NCI-H524 (cell line): ENCODE measurements around the gene MUC4.
A peak's percentile ranks its signal among the peaks of the same experiment; 100 is the strongest.
"Not testable (repeated sequence)": the region's sequence is repeated elsewhere in the genome, so short reads cannot be mapped to it uniquely, and the experiment has no call there.

ENCODE experiments used
- DNase-seq, 2 experiments: peaks; one replicate each; lab custom pipeline; 2025; lab: John Stamatoyannopoulos, UW

The MUC4 gene

GRCh38 chr3:195788711-195789581 lies 22.8 kb downstream of the MUC4 start:
- no peak for DNase-seq

DNA sequence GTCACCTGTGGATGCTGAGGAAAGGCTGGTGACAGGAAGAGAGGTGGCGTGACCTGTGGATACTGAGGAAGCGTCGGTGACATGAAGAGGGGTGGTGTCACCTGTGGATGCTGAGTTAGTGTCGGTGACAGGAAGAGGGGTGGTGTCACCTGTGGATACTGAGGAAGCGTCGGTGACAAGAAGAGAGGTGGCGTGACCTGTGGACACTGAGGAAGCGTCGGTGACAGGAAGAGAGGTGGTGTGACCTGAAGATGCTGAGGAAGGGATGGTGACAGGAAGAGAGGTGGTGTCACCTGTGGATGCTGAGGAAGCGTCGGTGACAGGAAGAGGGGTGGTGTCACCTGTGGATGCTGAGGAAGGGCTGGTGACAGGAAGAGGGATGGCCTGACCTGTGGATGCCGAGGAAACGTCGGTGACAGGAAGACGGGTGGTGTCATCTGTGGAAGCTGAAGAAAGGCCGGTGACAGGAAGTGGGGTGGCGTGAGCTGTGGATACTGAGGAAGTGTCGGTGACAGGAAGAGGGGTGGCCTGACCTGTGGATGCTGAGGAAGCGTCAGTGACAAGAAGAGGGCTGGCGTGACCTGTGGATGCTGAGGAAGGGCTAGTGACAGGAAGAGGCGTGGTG lies 25.8 kb downstream of the MUC4 start:
- not testable (repeated sequence) for DNase-seq

- not testable (repeated sequence) for DNase-seq
Measured at GRCh38 chr3:195784031-195784430, 27.7 kb downstream of the MUC4 start.

- not testable (repeated sequence) for DNase-seq
Measured at GRCh38 chr3:195781236-195781635, 30.5 kb downstream of the MUC4 start.

DNA sequence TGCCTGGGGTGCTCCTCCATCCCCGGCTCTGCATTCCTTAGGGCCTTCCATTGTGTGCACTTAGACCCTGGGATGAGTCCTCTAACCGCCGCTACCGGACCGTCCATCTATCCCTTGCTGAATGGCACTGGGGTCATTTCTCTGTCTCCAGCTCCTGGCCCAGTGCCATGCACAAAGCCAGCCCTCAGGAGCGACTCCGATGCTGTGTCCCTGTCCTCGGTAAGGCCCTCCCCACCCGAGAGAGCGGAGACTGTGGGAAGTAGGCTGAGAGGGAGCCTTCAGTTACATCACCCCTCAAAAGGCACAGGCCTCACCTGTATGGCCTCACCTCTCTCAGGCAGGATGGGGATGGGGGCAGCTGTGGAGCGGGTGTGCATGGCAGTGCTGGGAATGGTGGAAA lies 33.8 kb downstream of the MUC4 start:
- no peak for DNase-seq

- peak in 1 of 2 experiments; percentile 48 for DNase-seq
Measured at GRCh38 chr3:195774917-195775316, 36.8 kb downstream of the MUC4 start.

GRCh38 chr3:195773956-195774537 lies 37.7 kb downstream of the MUC4 start:
- DNase-seq, result no peak

GRCh38 chr3:195771646-195772300 lies 40.0 kb downstream of the MUC4 start:
- DNase-seq, result no peak

GRCh38 chr3:195770841-195771645 lies 40.7 kb downstream of the MUC4 start:
- not testable (repeated sequence) for DNase-seq

GRCh38 chr3:195770081-195770840 lies 41.5 kb downstream of the MUC4 start:
- DNase-seq, result no peak

- no peak for DNase-seq
Measured at GRCh38 chr3:195769551-195769950, 42.2 kb downstream of the MUC4 start.

DNA sequence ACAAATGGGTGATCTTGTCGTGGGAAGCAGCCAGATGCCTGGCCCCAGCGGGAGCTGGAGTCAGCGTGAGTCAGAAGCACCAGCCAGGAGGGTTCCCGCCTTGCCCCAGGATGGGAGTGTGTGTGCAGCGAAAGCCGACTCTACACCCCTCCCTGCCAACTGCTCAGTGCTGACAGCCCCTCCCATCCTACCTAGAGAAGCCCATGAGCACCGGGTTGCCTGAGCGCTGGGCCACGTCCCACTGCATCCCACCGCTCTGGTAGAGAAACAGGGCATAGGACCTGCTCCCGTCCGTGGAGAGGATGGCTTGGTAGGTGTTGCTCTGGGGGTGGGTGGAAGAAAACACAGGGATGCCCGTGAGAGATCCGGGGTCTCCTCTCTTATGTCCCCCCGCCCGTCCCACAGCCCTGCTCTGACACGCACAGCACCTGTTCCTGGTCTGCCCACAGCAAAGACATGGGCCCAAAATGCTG lies 42.9 kb downstream of the MUC4 start:
- no peak for DNase-seq

- no peak for DNase-seq
Measured at GRCh38 chr3:195768414-195768813, 43.3 kb downstream of the MUC4 start.

DNA sequence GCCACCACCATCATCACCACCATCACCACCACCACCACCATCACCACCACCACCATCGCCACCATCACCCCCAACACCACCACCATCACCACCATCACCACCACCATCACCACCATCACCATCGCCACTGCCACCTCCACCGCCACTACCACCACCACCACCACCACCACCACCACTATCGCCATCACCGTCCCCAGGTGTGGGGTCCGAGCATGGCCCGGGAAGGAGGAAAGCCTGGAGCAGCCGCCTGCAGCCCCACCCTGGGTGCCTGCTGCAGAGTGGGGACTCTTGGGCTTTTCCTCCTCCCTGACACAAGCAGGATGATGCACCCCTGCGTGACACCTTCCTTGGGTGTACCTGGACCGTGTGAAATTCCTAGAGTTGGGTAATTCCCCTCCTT lies 43.9 kb downstream of the MUC4 start:
- no peak for DNase-seq

GRCh38 chr3:195766671-195767070 lies 45.1 kb downstream of the MUC4 start:
- no peak for DNase-seq

GRCh38 chr3:195764961-195765706 lies 46.6 kb downstream of the MUC4 start:
- DNase-seq, result no peak

DNA sequence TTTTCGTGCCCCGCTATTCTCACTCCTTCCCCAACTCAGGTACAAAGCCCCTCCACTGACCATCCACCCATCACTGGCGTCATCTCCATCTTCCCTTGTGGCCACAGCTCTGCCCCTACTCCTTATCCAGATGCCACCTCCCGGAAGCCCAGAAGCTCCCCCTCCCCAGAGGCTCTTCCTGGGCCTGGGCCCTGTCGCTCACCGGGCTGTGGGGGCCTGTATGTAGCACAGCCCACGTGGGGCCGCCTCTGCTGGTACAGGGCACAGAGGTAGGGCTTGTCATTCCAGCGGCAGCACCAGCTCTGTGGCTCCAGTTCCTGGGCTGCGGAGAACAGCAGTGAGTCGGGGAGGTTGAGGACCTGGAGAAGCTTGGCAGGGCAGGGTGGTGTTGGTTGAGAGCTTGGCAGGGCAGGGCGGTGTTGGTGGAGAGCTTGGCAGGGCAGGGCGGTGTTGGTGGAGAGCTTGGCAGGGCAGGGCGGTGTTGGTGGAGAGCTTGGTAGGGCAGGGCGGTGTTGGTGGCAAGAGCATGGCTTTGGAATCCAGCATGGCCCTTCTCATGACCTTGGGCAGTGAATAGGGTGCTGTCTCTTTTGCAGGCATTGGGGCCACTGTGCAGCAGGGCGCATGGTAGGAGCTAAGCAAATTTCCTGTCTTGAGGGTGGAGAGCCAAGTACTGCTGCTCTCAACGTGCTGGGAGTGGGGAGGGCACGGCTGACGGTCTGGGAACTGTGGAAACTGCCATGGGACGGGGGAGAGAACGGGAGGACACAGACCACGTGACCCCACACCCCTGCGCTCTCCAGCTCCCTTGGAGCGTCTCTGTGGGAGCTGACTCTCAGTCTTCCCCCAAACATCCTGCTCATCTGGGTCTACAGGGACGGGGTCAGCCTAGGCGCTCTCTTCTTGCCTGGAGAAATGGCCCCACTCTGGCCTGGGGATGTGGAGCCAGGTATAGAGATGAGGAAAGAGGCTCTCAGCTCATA lies 47.6 kb downstream of the MUC4 start:
- no peak for DNase-seq

GRCh38 chr3:195763076-195763830 lies 48.5 kb downstream of the MUC4 start:
- DNase-seq, result no peak
